HCT116 (cell line): ENCODE measurements around the gene INPP4A. TPM values are rescaled to one million over a fixed set of nuclear protein-coding genes. Genes with fewer than 3 reads are reported as not detected.

Experiments
- ATAC-seq: fragments of 200-7000 bp; cut with Tn5 transposase; 2 replicates; pipeline ENCODE4 v1.9.1; 2020; ENCODE audit warnings: mild to moderate bottlenecking, moderate library complexity
- BruUV-seq: library from RNA; stranded (reverse); fragments of 400-500 nt; replicated peaks from 2 replicates; lab custom pipeline; 2021; lab: Mats Ljungman, UMichigan
- CTCF ChIA-PET: fragments of 300-600 bp; sonication (Branson Sonifier 250); formaldehyde crosslinking; loops from one replicate; lab custom pipeline; 2021; ENCODE audit warnings: antibody characterized with exemption; lab: Charles Lee
- POLR2A ChIA-PET: fragments of 300-600, 350-600 bp; sonication (Branson Sonifier 250); formaldehyde crosslinking; loops from one replicate; lab custom pipeline; 2021; ENCODE audit warnings: antibody characterized with exemption; lab: Charles Lee
- RAD21 ChIA-PET, 2 experiments: fragments of 300-600 bp; sonication (Branson Sonifier 250); formaldehyde crosslinking; loops; one replicate each; lab custom pipeline; 2023; ENCODE audit warnings: low total read pairs in 2 of 2; ENCODE audit not compliant: uncharacterized antibody in 2 of 2, unreplicated experiment in 2 of 2, low non-redundant PET in 1 of 2; lab: Charles Lee
- DNase-seq: peaks from one replicate; pipeline ENCODE4 v3.0.0-alpha.2; 2010; ENCODE audit warnings: low read depth, low spot score
- H2AFZ ChIP-seq: fragments of 200-600 bp; shearing (Covaris generic), sonication (generic); 2 replicates; pipeline ENCODE4 v1.6.1; 2017; ENCODE audit warnings: low read depth, mixed run types, mixed read lengths, antibody characterized with exemption, low read length; ENCODE audit not compliant: poor library complexity, severe bottlenecking
- H3K27ac ChIP-seq: 2 replicates; pipeline ENCODE4 v1.5.1; 2012; ENCODE audit warnings: low read depth, low read length
- H3K27me3 ChIP-seq: fragments of 200-600 bp; sonication (generic); 2 replicates; pipeline ENCODE4 v1.6.1; 2016; ENCODE audit warnings: mixed run types, low read length, mixed read lengths; ENCODE audit not compliant: insufficient read depth
- H3K36me3 ChIP-seq, 2 experiments: fragments of 200-500 bp in 1 of 2; fragments of 200-600 bp in 1 of 2; sonication (Bioruptor generic) in 1 of 2; sonication (generic) in 1 of 2; 2 replicates each; pipeline versions ENCODE4 v1.5.1 to v1.6.1; 2014 to 2016; ENCODE audit warnings: low read length in 2 of 2, inconsistent platforms in 1 of 2, mixed read lengths in 1 of 2, mixed run types in 1 of 2; ENCODE audit not compliant: insufficient read depth in 2 of 2, control insufficient read depth in 1 of 2
- H3K4me1 ChIP-seq, 2 experiments: fragments of 200-600 bp in 1 of 2; sonication (generic) in 1 of 2; 2 replicates each; pipeline versions ENCODE4 v1.5.1 to v1.6.1; 2012 to 2017; ENCODE audit warnings: low read length in 2 of 2, inconsistent platforms in 1 of 2, mild to moderate bottlenecking in 1 of 2, mixed read lengths in 1 of 2, mixed run types in 1 of 2, moderate library complexity in 1 of 2; ENCODE audit not compliant: insufficient read depth in 2 of 2, control insufficient read depth in 1 of 2
- H3K4me2 ChIP-seq: fragments of 200-600 bp; sonication (generic); 2 replicates; pipeline ENCODE4 v1.6.1; 2017; ENCODE audit warnings: mixed run types, low read length, mixed read lengths
- H3K4me3 ChIP-seq, 2 experiments: fragments of 200-600 bp in 1 of 2; sonication (generic) in 1 of 2; replicated peaks in 1 of 2; 2 replicates each; pipeline ENCODE4 v1.5.1; 2011 to 2016; ENCODE audit warnings: low read length in 2 of 2, control low read depth in 1 of 2, low read depth in 1 of 2, mild to moderate bottlenecking in 1 of 2, mixed read lengths in 1 of 2, mixed run types in 1 of 2
- H3K79me2 ChIP-seq: fragments of 200-600 bp; sonication (generic); 2 replicates; pipeline ENCODE4 v1.6.1; 2017; ENCODE audit warnings: mild to moderate bottlenecking, mixed run types, low read length, moderate library complexity, mixed read lengths; ENCODE audit not compliant: insufficient read depth
- H3K9ac ChIP-seq: fragments of 200-600 bp; sonication (generic); 2 replicates; pipeline ENCODE4 v1.6.1; 2016; ENCODE audit warnings: low read length, mixed read lengths
- H3K9me2 ChIP-seq: fragments of 200-600 bp; sonication (generic), shearing (Covaris generic); 2 replicates; pipeline ENCODE4 v1.6.1; 2017; ENCODE audit warnings: mixed run types, mild to moderate bottlenecking, moderate library complexity; ENCODE audit not compliant: insufficient read depth
- H3K9me3 ChIP-seq, 2 experiments: fragments of 200-500 bp in 1 of 2; fragments of 200-600 bp in 1 of 2; sonication (Bioruptor generic) in 1 of 2; sonication (generic) in 1 of 2; 2 replicates each; pipeline ENCODE4 v1.6.1; 2014 to 2017; ENCODE audit warnings: low read length in 2 of 2, mixed read lengths in 2 of 2, inconsistent platforms in 1 of 2, low read depth in 1 of 2, mild to moderate bottlenecking in 1 of 2, mixed run types in 1 of 2, moderate library complexity in 1 of 2; ENCODE audit not compliant: control insufficient read depth in 1 of 2, insufficient read depth in 1 of 2
- H4K20me1 ChIP-seq: fragments of 200-600 bp; sonication (generic), shearing (Covaris generic); 2 replicates; pipeline ENCODE4 v1.6.1; 2017; ENCODE audit warnings: mixed run types, mild to moderate bottlenecking, moderate library complexity; ENCODE audit not compliant: insufficient read depth
- CBX3 ChIP-seq: IDR thresholded peaks from 2 replicates; pipeline ENCODE4 v1.6.1; 2012; ENCODE audit warnings: low read depth
- EGR1 ChIP-seq: IDR thresholded peaks from 2 replicates; pipeline ENCODE4 v1.6.1; 2012; ENCODE audit warnings: low read depth
- ELF1 ChIP-seq: IDR thresholded peaks from 2 replicates; pipeline ENCODE4 v1.6.1; 2012; ENCODE audit warnings: low read depth, borderline replicate concordance
- EZH2phosphoT487 ChIP-seq: fragments of 200-600 bp; IDR thresholded peaks from 2 replicates; pipeline ENCODE4 v1.6.1; 2018; ENCODE audit warnings: antibody characterized with exemption, borderline replicate concordance
- FOSL1 ChIP-seq: IDR thresholded peaks from 2 replicates; pipeline ENCODE4 v1.6.1; 2012; ENCODE audit warnings: low read depth
- JUND ChIP-seq: IDR thresholded peaks from 2 replicates; pipeline ENCODE4 v1.6.1; 2012
- POLR2A ChIP-seq: IDR thresholded peaks from 2 replicates; pipeline ENCODE4 v1.7.0; 2011; ENCODE audit warnings: borderline replicate concordance; ENCODE audit not compliant: insufficient read depth, insufficient read length; ENCODE audit errors: extremely low read depth
- SRF ChIP-seq: IDR thresholded peaks from 2 replicates; pipeline ENCODE4 v1.6.1; 2012; ENCODE audit warnings: low read depth
- TCF7L2 ChIP-seq: IDR thresholded peaks from 2 replicates; pipeline ENCODE4 v1.7.0; 2011; ENCODE audit warnings: borderline replicate concordance, inconsistent platforms; ENCODE audit not compliant: insufficient read depth, insufficient read length; ENCODE audit errors: extremely low read depth
- YY1 ChIP-seq: IDR thresholded peaks from 2 replicates; pipeline ENCODE4 v1.6.1; 2011; ENCODE audit warnings: low read length, low read depth, moderate library complexity, mild to moderate bottlenecking; ENCODE audit not compliant: insufficient replicate concordance; ENCODE audit errors: extremely low read depth
- intact Hi-C: fragments of 100-400 bp; cut with micrococcal nuclease; formaldehyde crosslinking; loops from 2 replicates; pipeline ENCODE4 v1.10.0; 2022
- total RNA-seq: library from RNA; stranded (reverse); gene quantifications from one replicate; pipeline ENCODE4 v1.2.1, GENCODE V29; 2021; ENCODE audit not compliant: unreplicated experiment
- TF ChIP-seq, protein P1 (sequence below): IDR thresholded peaks from 2 replicates; pipeline ENCODE4 v1.6.1; 2012

The INPP4A gene
- total RNA-seq, 1 experiment from 2014 or later: 18.5 TPM

DNA sequence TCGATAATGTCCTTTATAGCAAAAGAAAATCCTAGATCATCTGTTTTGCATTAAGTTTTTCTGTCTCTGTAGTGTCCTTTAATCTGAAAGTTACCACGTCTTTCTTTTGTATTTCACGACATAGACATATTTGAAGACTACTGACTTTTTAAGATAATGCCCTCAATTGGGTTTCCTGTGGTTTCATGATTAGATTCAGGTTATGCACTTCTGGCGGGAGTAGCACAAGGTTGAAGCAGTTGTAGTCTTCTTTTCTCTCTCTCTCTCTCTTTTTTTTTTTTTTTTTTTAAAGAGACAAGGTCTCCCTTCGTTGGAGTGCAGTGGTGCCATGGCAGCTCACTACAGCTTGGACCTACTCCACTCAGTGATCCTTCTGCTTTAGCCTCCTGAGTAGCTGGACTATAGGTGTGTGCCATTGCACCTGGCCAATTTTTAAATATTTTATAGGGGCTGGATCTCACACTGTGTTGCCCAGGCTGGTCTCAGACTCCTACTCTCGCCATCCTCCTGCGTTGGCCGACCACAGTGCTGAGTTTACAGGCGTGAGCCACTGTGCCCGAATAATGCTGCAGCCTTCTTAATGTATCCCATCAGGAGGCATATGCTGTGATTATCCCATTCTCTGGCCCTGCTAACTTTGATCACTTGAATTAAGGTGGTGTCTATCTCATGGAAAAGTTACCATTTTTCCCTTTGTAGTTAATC, 3.9 kb downstream of the INPP4A start:
- no peak overlapping the region for H3K4me2 ChIP-seq
- ATAC-seq (no peak), DNase-seq (no peak)
- peaks cover 57% of the 10 kb centered on the region for H3K79me2 ChIP-seq
- ChIA-PET CTCF (no interaction called here), POLR2A (no interaction called here), RAD21 (no interaction called here)
- no peaks in the 10 kb centered on the region for H3K9me2 ChIP-seq
- no peak overlapping the region for H2AFZ ChIP-seq
- no peak overlapping the region for H3K27ac ChIP-seq
- peaks cover 5 to 17% of the 10 kb centered on the region in 2 experiments; a peak in 3 of 4 replicates for H3K4me1 ChIP-seq
- no peaks in the 10 kb centered on the region for H4K20me1 ChIP-seq
- intact Hi-C loops: no loop called here
- H3K4me3 ChIP-seq: no peak overlapping the region
- no TSS peak for BruUV-seq
- H3K9me3 ChIP-seq: no peaks in the 10 kb centered on the region
- H3K9ac ChIP-seq: no peak overlapping the region
- no peaks in the 10 kb centered on the region for H3K27me3 ChIP-seq
- TF ChIP-seq, protein P1, sequence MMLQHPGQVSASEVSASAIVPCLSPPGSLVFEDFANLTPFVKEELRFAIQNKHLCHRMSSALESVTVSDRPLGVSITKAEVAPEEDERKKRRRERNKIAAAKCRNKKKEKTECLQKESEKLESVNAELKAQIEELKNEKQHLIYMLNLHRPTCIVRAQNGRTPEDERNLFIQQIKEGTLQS: no peak
- no peak for TF ChIP-seq ELF1
- TF ChIP-seq JUND: no peak
- TF ChIP-seq YY1: no peak
- TF ChIP-seq EZH2phosphoT487: no peak
- TF ChIP-seq CBX3: no peak
- no peak for TF ChIP-seq FOSL1
- no peak for TF ChIP-seq POLR2A
- TF ChIP-seq SRF: no peak
- TF ChIP-seq EGR1: no peak
- no peak for TF ChIP-seq TCF7L2
- no peaks in the 10 kb centered on the region for H3K36me3 ChIP-seq
